Hepatocyte (in vitro differentiated cells): ENCODE measurements around the gene PGA5. TPM values are rescaled to one million over a fixed set of nuclear protein-coding genes. Genes with fewer than 3 reads are reported as not detected.

Experiments used
- DNase-seq: peaks from one replicate; pipeline ENCODE4 v3.0.0-alpha.2; 2016; ENCODE audit warnings: low spot score
- H2AFZ ChIP-seq: fragments of 200-600 bp; sonication (generic); 2 replicates; pipeline ENCODE4 v1.6.0; 2016; ENCODE audit warnings: antibody characterized with exemption, mild to moderate bottlenecking
- H3K27ac ChIP-seq: fragments of 200-600 bp; sonication (generic); 2 replicates; pipeline ENCODE4 v1.5.1; 2016; ENCODE audit warnings: mild to moderate bottlenecking
- H3K27me3 ChIP-seq: fragments of 200-600 bp; sonication (generic); 2 replicates; pipeline ENCODE4 v1.6.1; 2016
- H3K36me3 ChIP-seq: fragments of 200-600 bp; sonication (generic); replicated peaks from 2 replicates; pipeline ENCODE4 v1.5.1; 2016; ENCODE audit warnings: low read depth; ENCODE audit not compliant: insufficient read depth
- H3K4me1 ChIP-seq: fragments of 200-600 bp; sonication (generic); 2 replicates; pipeline ENCODE4 v1.5.1; 2016; ENCODE audit warnings: mild to moderate bottlenecking, moderate library complexity; ENCODE audit not compliant: insufficient read depth
- H3K4me2 ChIP-seq: fragments of 200-600 bp; sonication (generic); 2 replicates; pipeline ENCODE4 v1.6.0; 2016
- H3K4me3 ChIP-seq: fragments of 200-600 bp; sonication (generic); 2 replicates; pipeline ENCODE4 v1.5.1; 2016; ENCODE audit warnings: mild to moderate bottlenecking
- H3K79me2 ChIP-seq: fragments of 200-600 bp; sonication (generic); 2 replicates; pipeline ENCODE4 v1.6.0; 2017; ENCODE audit warnings: mild to moderate bottlenecking
- H3K9me2 ChIP-seq: fragments of 200-600 bp; sonication (generic); replicated peaks from 2 replicates; pipeline ENCODE4 v1.6.0; 2017; ENCODE audit warnings: mild to moderate bottlenecking; ENCODE audit not compliant: insufficient read depth
- H3K9me3 ChIP-seq: fragments of 200-600 bp; sonication (generic); 2 replicates; pipeline ENCODE4 v1.5.1; 2016; ENCODE audit warnings: low read depth, mild to moderate bottlenecking
- H4K20me1 ChIP-seq: fragments of 200-600 bp; sonication (generic); 2 replicates; pipeline ENCODE4 v1.6.0; 2016; ENCODE audit warnings: mild to moderate bottlenecking; ENCODE audit not compliant: insufficient read depth, poor library complexity, severe bottlenecking
- EZH2 ChIP-seq: fragments of 200-600 bp; sonication (generic); IDR thresholded peaks from 2 replicates; pipeline ENCODE4 v1.6.1; 2016; ENCODE audit warnings: antibody characterized with exemption, mild to moderate bottlenecking, borderline replicate concordance
- EZH2phosphoT487 ChIP-seq: fragments of 200-600 bp; sonication (generic); IDR thresholded peaks from one replicate; pipeline ENCODE4 v1.6.1; 2018; ENCODE audit warnings: antibody characterized with exemption, mild to moderate bottlenecking, low read depth, moderate library complexity; ENCODE audit not compliant: unreplicated experiment, severe bottlenecking
- WGBS: methylation state at CpG from one replicate; pipeline ENCODE4 v1.1.6; 2016; ENCODE audit warnings: low lambda C conversion rate; ENCODE audit errors: missing lambda C conversion rate; 5-methylcytosine and 5-hydroxymethylcytosine counted together
- polyA plus RNA-seq: library from polyadenylated mRNA; unstranded; fragments of >200 nt; fragmentation: Nextera tagmentation; extraction: Ambion mirVana; gene quantifications from 2 replicates; pipeline ENCODE4 v1.2.1, GENCODE V29; 2016
- total RNA-seq: library from RNA; depleted of rRNA; stranded (reverse); fragments of >200 nt; gene quantifications from 2 replicates; pipeline ENCODE4 v1.2.3, GENCODE V29; 2014
- TF ChIP-seq, protein P1 (sequence below): fragments of 200-600 bp; sonication (generic); IDR thresholded peaks from 2 replicates; pipeline ENCODE4 v1.5.1; 2016; ENCODE audit warnings: antibody characterized with exemption, mild to moderate bottlenecking; ENCODE audit not compliant: poor library complexity

PGA5 gene
- total and polyA plus RNA-seq, 2 experiments from 2014 or later, result 0.77 to 1.8 TPM

DNA sequence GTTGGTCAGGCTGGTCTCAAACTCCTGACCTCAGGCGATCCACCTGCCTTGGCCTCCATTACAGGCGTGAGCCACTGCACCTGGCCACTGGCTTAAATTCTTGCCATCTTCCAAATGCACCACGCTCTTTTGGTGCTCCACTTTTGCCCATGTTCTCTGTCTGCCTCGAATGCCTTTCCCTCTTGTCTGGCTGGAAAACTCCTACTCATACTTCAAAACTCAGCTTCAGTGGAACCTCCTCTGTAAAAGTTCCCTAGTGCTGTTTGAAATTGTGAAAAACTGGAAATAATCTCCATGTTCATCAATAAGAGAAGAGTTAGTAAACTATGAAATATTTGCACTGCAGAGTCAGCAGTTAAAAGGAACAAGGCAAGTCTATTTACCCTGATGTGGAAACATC, 42.6 kb downstream of the PGA5 start:
- H3K9me3 ChIP-seq, result no peaks in the 10 kb centered on the region
- TF ChIP-seq EZH2phosphoT487 (no peak), EZH2 (no peak)
- TF ChIP-seq, protein P1, sequence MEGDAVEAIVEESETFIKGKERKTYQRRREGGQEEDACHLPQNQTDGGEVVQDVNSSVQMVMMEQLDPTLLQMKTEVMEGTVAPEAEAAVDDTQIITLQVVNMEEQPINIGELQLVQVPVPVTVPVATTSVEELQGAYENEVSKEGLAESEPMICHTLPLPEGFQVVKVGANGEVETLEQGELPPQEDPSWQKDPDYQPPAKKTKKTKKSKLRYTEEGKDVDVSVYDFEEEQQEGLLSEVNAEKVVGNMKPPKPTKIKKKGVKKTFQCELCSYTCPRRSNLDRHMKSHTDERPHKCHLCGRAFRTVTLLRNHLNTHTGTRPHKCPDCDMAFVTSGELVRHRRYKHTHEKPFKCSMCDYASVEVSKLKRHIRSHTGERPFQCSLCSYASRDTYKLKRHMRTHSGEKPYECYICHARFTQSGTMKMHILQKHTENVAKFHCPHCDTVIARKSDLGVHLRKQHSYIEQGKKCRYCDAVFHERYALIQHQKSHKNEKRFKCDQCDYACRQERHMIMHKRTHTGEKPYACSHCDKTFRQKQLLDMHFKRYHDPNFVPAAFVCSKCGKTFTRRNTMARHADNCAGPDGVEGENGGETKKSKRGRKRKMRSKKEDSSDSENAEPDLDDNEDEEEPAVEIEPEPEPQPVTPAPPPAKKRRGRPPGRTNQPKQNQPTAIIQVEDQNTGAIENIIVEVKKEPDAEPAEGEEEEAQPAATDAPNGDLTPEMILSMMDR, result no peak
- H3K79me2 ChIP-seq, result no peaks in the 10 kb centered on the region
- no peaks in the 10 kb centered on the region for H3K9me2 ChIP-seq
- no peak overlapping the region for H3K4me3 ChIP-seq
- H3K27me3 ChIP-seq, result no peaks in the 10 kb centered on the region
- H3K4me1 ChIP-seq, result no peaks in the 10 kb centered on the region
- H3K36me3 ChIP-seq, result no peaks in the 10 kb centered on the region
- no peak overlapping the region for H3K4me2 ChIP-seq
- no peaks in the 10 kb centered on the region for H4K20me1 ChIP-seq
- whole genome bisulfite sequencing, result 94% methylated on average over 4 of the region's 4 CpGs
- H2AFZ ChIP-seq, result no peak overlapping the region
- DNase-seq, result no peak
- no peak overlapping the region for H3K27ac ChIP-seq

DNA sequence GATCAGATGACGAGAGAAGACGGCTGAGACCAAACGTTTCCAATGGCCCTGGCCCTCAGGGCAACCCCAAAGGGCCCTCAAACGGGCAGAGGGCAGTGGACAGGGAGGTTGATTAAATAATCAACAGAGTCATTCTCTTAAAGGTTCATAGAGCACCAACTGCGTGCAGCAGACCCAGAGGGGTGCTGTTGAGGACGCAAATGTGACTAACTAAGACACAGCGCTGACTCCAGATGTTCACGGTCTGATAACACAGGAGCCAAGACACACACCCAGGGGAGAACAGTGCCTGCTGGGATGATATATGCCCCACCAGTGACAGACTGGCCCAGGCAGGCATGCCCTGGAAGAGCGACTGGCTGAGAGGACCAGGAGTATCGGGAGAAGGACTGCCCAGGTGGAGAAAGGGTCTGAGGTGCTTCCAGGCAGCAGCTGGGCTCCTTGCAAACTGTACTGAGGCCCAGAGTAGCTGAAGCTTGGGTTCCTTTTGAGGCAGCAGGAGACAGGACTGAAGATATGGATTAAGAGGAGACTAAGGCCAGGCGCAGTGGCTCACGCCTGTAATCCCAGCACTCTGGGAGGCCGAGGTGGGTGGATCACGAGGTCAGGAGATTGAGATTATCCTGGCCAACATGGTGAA, 46.5 kb downstream of the PGA5 start:
- no peak overlapping the region for H3K27ac ChIP-seq
- H4K20me1 ChIP-seq, result no peaks in the 10 kb centered on the region
- no peak for DNase-seq
- no peak for TF ChIP-seq EZH2
- TF ChIP-seq, protein P1, result no peak
- no peak for TF ChIP-seq EZH2phosphoT487
- H3K79me2 ChIP-seq, result peaks cover 7% of the 10 kb centered on the region
- H3K4me1 ChIP-seq, result no peaks in the 10 kb centered on the region
- H3K36me3 ChIP-seq, result no peaks in the 10 kb centered on the region
- H2AFZ ChIP-seq, result no peak overlapping the region
- H3K4me3 ChIP-seq, result no peak overlapping the region
- no peaks in the 10 kb centered on the region for H3K9me3 ChIP-seq
- no peaks in the 10 kb centered on the region for H3K9me2 ChIP-seq
- WGBS, result 86% methylated on average over 14 of the region's 14 CpGs
- H3K27me3 ChIP-seq, result no peaks in the 10 kb centered on the region
- no peak overlapping the region for H3K4me2 ChIP-seq

DNA sequence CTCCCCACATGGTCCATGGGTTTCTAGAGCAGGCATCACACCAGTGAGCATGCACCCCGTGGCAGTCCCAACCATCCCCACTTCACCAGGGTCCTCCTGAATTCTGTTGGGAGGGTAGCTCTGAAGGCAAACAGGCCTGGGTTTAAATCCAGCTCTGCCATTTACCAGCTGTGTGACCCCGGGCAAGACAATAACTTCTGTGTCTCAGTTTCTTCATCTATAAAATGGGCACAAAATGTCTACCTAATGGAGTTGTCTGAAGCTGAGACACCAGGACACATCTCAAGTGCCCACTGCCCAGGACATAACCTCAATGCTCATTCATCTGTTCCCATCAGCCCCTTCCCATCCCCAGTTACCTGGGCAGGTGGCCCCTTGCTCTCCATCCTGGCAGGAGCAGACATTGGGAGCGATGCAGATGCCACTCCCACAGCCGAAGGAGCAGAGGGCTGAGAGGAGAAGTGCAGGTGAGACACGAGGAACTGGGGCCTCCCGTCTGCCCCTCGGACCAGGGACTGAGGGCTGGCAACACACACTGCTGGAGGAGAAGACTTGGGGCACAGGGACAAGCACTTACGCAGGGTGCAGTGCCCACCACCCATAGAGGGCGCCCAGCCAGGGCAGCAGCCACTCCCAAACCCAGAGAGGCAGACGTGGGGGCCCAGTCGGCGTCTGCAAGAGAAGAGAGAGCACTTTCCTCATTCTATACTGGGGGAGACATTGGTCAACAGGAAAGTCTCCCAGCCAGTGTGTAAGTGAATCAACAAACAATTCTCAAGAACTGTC, 50.1 kb downstream of the PGA5 start:
- TF ChIP-seq EZH2phosphoT487 (no peak), EZH2 (no peak)
- TF ChIP-seq, protein P1, result no peak
- H3K79me2 ChIP-seq, result peaks cover 10% of the 10 kb centered on the region
- no peaks in the 10 kb centered on the region for H3K9me3 ChIP-seq
- no peak overlapping the region for H3K27ac ChIP-seq
- H3K4me2 ChIP-seq, result no peak overlapping the region
- H3K27me3 ChIP-seq, result no peaks in the 10 kb centered on the region
- peaks cover 14% of the 10 kb centered on the region for H3K4me1 ChIP-seq
- H4K20me1 ChIP-seq, result no peaks in the 10 kb centered on the region
- WGBS, result 92% methylated on average over 12 of the region's 12 CpGs
- H2AFZ ChIP-seq, result no peak overlapping the region
- H3K9me2 ChIP-seq, result no peaks in the 10 kb centered on the region
- H3K4me3 ChIP-seq, result no peak overlapping the region
- no peak for DNase-seq
- no peaks in the 10 kb centered on the region for H3K36me3 ChIP-seq
